ENCODE results near the gene UBE2E2.
"Not testable (repeated sequence)": the region's sequence is repeated elsewhere in the genome, so short reads cannot be mapped to it uniquely, and the experiment has no call there.

Gene UBE2E2

GRCh38 chr3:23175341-23176083 lies 27.6 kb upstream of the UBE2E2 start:
- Histone ChIP-seq H3K9me2 (replicated peaks; ENCODE audit: low read depth, low read length) (no peaks in the 10 kb centered on the region), H3K4me3 (ENCODE audit: low read length, poor library complexity, severe bottlenecking) (no peak overlapping the region), H4K20me1 (ENCODE audit: insufficient read depth, low read length, poor library complexity, severe bottlenecking) (no peaks in the 10 kb centered on the region), H3K36me3 (ENCODE audit: insufficient read depth, low read length) (no peaks in the 10 kb centered on the region), H3K27me3 (ENCODE audit: insufficient read depth, low read length, poor library complexity, severe bottlenecking) (no peaks in the 10 kb centered on the region), H2AFZ (ENCODE audit: low read length) (no peak overlapping the region), H3F3A (ENCODE audit: low read depth) (no peaks in the 10 kb centered on the region), H3K9ac (ENCODE audit: low read depth, low read length, poor library complexity, severe bottlenecking) (no peak overlapping the region), H3K4me1 (ENCODE audit: insufficient read depth, low read length, poor library complexity, severe bottlenecking) (no peaks in the 10 kb centered on the region), H3K79me2 (ENCODE audit: insufficient read depth, low read length) (no peaks in the 10 kb centered on the region), H3K9me3 (ENCODE audit: insufficient read depth, low read depth, low read length) (no peaks in the 10 kb centered on the region), H3K4me2 (ENCODE audit: low read depth, low read length, poor library complexity, severe bottlenecking) (no peak overlapping the region)
- no peak for TF ChIP-seq EZH2phosphoT487 (IDR thresholded peaks at IDR 0.05; ENCODE audit: borderline replicate concordance)
- no peak for TF ChIP-seq CTCF (conservative IDR thresholded peaks at IDR 0.05; ENCODE audit: low read length)

- not testable (repeated sequence) for H2AFZ ChIP-seq (ENCODE audit: low read length); H3K9ac ChIP-seq (ENCODE audit: low read depth, low read length, poor library complexity, severe bottlenecking); H3K27me3 ChIP-seq (ENCODE audit: insufficient read depth, low read length, poor library complexity, severe bottlenecking); H3K36me3 ChIP-seq (ENCODE audit: insufficient read depth, low read length); H3F3A ChIP-seq (ENCODE audit: low read depth); H4K20me1 ChIP-seq (ENCODE audit: insufficient read depth, low read length, poor library complexity, severe bottlenecking); H3K9me3 ChIP-seq (ENCODE audit: insufficient read depth, low read depth, low read length); H3K4me3 ChIP-seq (ENCODE audit: low read length, poor library complexity, severe bottlenecking); H3K79me2 ChIP-seq (ENCODE audit: insufficient read depth, low read length); H3K4me2 ChIP-seq (ENCODE audit: low read depth, low read length, poor library complexity, severe bottlenecking); H3K4me1 ChIP-seq (ENCODE audit: insufficient read depth, low read length, poor library complexity, severe bottlenecking); H3K9me2 ChIP-seq (replicated peaks; ENCODE audit: low read depth, low read length)
Measured at GRCh38 chr3:23176839-23177238, 26.3 kb upstream of the UBE2E2 start.

DNA sequence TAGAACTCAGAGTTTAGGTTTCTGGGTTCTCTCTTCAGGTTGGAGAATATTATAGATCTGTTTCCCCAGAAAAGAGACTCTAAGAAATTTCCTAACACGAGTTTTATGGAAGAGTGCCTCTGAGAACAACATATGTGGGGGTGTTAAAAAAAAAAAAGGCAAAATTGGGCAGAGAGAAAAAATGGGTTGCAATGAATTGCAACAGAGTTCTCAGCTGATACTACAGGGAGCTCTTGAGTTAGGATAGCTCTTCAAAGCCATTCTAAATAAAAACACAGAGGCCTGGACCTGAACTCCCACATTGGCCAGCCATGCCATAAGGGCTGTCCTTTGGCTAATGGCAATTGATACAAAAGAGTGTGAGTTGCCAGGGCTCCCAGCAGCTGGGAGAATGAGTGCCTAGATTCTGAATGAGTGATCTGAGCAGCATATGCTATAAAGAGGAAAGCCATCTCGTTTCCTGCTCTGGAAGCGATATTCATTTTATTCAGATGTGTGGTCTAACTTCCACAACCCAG lies 20.1 kb upstream of the UBE2E2 start:
- H3K9ac ChIP-seq (ENCODE audit: low read depth, low read length, poor library complexity, severe bottlenecking), result no peak overlapping the region
- no peaks in the 10 kb centered on the region for H3F3A ChIP-seq (ENCODE audit: low read depth)
- H3K27me3 ChIP-seq (ENCODE audit: insufficient read depth, low read length, poor library complexity, severe bottlenecking), result no peaks in the 10 kb centered on the region
- 0 out of 2 replicates have a peak overlapping the region, but pooled peaks have one; percentile 28 for H2AFZ ChIP-seq (ENCODE audit: low read length)
- no peak overlapping the region for H3K4me3 ChIP-seq (ENCODE audit: low read length, poor library complexity, severe bottlenecking)
- TF ChIP-seq CTCF (conservative IDR thresholded peaks at IDR 0.05; ENCODE audit: low read length) (no peak), EZH2phosphoT487 (IDR thresholded peaks at IDR 0.05; ENCODE audit: borderline replicate concordance) (no peak)
- no peaks in the 10 kb centered on the region for H3K36me3 ChIP-seq (ENCODE audit: insufficient read depth, low read length)
- no peak overlapping the region for H3K4me2 ChIP-seq (ENCODE audit: low read depth, low read length, poor library complexity, severe bottlenecking)
- no peaks in the 10 kb centered on the region for H3K4me1 ChIP-seq (ENCODE audit: insufficient read depth, low read length, poor library complexity, severe bottlenecking)
- H4K20me1 ChIP-seq (ENCODE audit: insufficient read depth, low read length, poor library complexity, severe bottlenecking), result no peaks in the 10 kb centered on the region
- H3K9me3 ChIP-seq (ENCODE audit: insufficient read depth, low read depth, low read length), result no peaks in the 10 kb centered on the region
- H3K79me2 ChIP-seq (ENCODE audit: insufficient read depth, low read length), result no peaks in the 10 kb centered on the region
- no peaks in the 10 kb centered on the region for H3K9me2 ChIP-seq (replicated peaks; ENCODE audit: low read depth, low read length)

DNA sequence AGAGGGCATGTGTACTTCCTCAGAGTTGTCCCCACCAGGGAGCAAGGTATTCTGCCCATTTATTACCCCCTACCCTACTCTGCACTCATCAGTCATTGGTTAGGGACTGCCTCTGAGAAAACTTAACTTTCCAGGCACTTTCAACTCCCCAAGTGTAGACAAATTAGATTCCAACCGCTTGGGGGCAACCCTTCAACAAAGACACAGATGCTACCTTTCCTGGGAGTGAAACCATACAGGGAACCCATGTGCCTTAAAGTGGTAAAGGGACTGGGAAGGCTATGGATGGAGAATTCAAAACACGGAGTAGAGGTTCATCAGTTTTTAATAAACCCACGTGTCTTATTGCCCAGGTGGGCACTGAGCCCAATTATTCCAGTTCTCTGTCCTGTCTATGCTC lies 19.4 kb upstream of the UBE2E2 start:
- Histone ChIP-seq H2AFZ (ENCODE audit: low read length) (no peak overlapping the region), H3K27me3 (ENCODE audit: insufficient read depth, low read length, poor library complexity, severe bottlenecking) (no peaks in the 10 kb centered on the region)

More for the DNA sequence above, 19.4 kb upstream of the UBE2E2 start:
- no peaks in the 10 kb centered on the region for H3K9me2 ChIP-seq (replicated peaks; ENCODE audit: low read depth, low read length)
- no peaks in the 10 kb centered on the region for H3K4me1 ChIP-seq (ENCODE audit: insufficient read depth, low read length, poor library complexity, severe bottlenecking)
- no peaks in the 10 kb centered on the region for H3F3A ChIP-seq (ENCODE audit: low read depth)
- no peak overlapping the region for H3K9ac ChIP-seq (ENCODE audit: low read depth, low read length, poor library complexity, severe bottlenecking)
- H3K36me3 ChIP-seq (ENCODE audit: insufficient read depth, low read length), result no peaks in the 10 kb centered on the region
- TF ChIP-seq CTCF (conservative IDR thresholded peaks at IDR 0.05; ENCODE audit: low read length) (peak; percentile 39), EZH2phosphoT487 (IDR thresholded peaks at IDR 0.05; ENCODE audit: borderline replicate concordance) (no peak)
- H4K20me1 ChIP-seq (ENCODE audit: insufficient read depth, low read length, poor library complexity, severe bottlenecking), result no peaks in the 10 kb centered on the region
- no peak overlapping the region for H3K4me3 ChIP-seq (ENCODE audit: low read length, poor library complexity, severe bottlenecking)
- no peaks in the 10 kb centered on the region for H3K79me2 ChIP-seq (ENCODE audit: insufficient read depth, low read length)
- H3K9me3 ChIP-seq (ENCODE audit: insufficient read depth, low read depth, low read length), result no peaks in the 10 kb centered on the region
- no peak overlapping the region for H3K4me2 ChIP-seq (ENCODE audit: low read depth, low read length, poor library complexity, severe bottlenecking)
